GM21529 (cell line): Measurements from ENCODE around the gene CFAP77.

Experiments
- ATAC-seq: cut with Tn5 transposase; IDR thresholded peaks from one replicate; pipeline ENCODE4 v1.9.1; 2021; ENCODE audit not compliant: unreplicated experiment

Gene CFAP77

DNA sequence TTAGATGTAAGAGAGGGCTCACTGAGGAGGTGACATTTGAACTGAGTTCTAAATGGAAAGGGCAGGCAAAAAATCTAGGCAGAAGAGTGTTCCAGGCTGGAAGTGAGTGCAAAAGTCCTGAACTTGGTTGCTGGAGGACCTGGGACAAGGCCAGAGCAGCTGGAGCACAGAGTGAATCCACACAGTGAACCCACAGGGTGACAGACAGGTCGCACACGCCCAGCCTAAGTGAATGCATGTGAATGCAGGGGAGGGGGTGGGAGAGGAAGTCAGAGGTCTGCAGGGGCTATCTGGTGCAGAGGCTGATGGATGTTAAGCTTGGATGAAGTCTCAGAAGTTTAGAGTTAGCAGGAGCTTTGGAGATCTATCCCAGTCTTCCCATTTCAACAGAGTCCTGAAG is 2.8 kb upstream of the CFAP77 start:
- ATAC-seq = no peak

GRCh38 chr9:132408521-132408920 is 1.5 kb upstream of the CFAP77 start:
- no peak for ATAC-seq

- ATAC-seq = no peak
These were observed 631 bp downstream of the CFAP77 start for GRCh38 chr9:132410642-132411041.

- no peak for ATAC-seq
These were observed 1.1 kb downstream of the CFAP77 start for GRCh38 chr9:132411091-132411508.

- ATAC-seq = no peak
These were observed 2.1 kb downstream of the CFAP77 start for GRCh38 chr9:132412089-132412488.

DNA sequence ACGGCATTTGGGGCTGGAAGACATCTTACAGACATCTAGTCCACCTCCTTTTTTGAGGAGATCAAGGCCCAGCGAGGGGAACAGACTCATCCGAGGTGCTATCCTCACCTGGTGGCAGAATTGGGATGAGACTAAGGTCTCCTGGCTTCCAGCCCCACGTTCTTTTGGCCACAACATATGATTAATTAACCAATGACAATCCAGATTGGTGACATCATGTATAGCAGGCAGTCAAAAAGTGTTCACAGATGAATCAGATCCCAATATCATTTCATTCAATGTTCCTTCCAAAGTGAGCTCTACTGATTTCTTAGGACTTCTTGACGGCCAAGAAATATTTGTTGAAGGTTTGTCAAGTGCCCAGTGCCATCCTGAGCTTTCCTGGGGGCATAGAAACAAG is 3.9 kb downstream of the CFAP77 start:
- no peak for ATAC-seq

GRCh38 chr9:132414731-132415130 is 4.7 kb downstream of the CFAP77 start:
- no peak for ATAC-seq

GRCh38 chr9:132415181-132415580 is 5.2 kb downstream of the CFAP77 start:
- no peak for ATAC-seq

DNA sequence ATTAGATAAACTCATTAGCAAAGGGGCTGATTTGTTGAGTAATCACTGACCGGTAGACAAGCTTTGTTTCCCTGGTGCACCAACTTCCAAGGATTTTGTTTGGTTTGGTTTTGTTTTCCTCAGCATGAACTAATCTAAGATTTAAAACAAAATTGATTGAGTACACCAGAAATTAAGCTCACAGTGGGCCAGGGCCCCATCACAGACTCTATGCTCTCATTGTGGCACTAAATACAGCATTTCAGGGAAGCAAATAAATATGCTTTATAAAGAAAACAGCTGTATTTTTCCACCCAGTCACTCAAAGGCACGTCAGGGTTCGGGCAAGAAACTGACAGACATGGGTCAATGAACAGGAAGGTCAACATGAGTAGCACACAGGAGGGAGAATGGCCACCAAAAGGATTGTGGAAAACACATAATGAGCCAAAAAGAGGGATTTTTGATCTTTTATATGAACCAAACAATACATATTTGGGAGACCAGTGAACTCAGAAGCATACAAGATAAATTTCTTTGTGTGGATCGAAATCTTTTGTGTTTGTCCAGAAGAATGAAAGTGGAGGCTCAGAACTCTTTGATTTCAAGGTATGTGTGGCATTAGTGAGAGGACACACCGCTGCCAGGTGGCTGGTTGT is 8.8 kb downstream of the CFAP77 start:
- ATAC-seq = no peak

- ATAC-seq = no peak
These were observed 12.6 kb downstream of the CFAP77 start for GRCh38 chr9:132422574-132422973.

DNA sequence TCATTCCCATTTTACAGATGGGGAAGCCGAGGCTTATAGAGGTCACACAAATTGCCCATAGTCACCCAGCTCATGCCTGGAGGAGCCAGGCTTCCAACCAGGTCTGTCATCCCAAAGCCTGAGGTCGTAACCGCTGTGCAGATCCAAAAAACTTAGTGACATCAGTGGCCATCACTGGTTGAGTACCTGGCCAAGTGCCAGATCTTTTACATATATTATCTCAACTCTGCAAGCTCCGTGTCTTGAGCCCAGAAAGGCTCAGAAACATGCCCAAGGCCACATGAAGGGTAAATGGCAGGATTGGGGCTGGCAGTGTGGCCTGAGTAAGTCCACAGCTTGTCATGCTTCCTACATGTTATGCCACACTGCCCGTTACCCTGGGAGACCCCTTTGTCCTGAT is 13.5 kb downstream of the CFAP77 start:
- ATAC-seq = no peak

GRCh38 chr9:132424857-132425674 is 15.1 kb downstream of the CFAP77 start:
- no peak for ATAC-seq

GRCh38 chr9:132425675-132426062 is 15.7 kb downstream of the CFAP77 start:
- ATAC-seq = no peak

GRCh38 chr9:132426639-132427414 is 16.8 kb downstream of the CFAP77 start:
- ATAC-seq = no peak

DNA sequence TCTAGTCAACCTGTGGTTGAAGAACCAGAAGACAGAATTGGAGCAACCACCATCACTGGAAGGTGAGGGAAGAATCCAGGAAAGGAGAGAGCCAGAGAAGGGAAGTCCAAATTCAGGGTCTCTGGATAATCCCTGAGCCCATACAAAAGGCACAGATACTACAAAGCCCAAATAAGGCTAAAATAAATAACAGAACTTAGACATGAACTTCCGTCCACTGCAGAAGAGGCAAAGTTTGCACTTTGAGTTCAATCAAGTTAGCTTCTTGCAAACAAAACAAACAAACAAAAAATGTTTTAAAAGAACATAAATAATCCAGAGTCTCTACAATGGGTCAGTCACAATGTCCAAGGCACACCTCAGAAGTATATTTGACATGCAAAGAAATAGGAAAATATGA is 21.0 kb downstream of the CFAP77 start:
- no peak for ATAC-seq

- no peak for ATAC-seq
These were observed 24.9 kb downstream of the CFAP77 start for GRCh38 chr9:132434881-132435280.

- no peak for ATAC-seq
These were observed 29.1 kb downstream of the CFAP77 start for GRCh38 chr9:132439153-132439552.

- ATAC-seq = no peak
These were observed 30.7 kb downstream of the CFAP77 start for GRCh38 chr9:132440735-132441134.

DNA sequence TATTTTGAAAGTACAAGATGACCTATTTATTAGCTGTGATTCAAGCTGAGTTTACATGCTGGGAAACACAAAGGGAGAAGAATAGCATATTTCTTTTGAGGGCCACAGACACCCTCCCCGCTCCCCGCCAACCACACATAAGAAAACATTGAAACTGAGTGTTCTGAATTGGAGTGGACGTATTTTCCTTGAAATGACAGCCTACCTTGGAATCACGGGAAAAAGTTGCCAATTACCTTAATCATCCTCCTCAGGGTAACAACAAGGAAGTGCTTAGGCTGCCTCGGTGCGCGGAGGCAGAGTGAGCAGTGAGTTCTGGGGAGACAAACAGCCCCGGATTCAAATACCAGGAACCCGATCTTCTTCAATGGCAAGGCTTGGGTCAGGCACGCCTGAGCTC is 31.4 kb downstream of the CFAP77 start:
- ATAC-seq = no peak

DNA sequence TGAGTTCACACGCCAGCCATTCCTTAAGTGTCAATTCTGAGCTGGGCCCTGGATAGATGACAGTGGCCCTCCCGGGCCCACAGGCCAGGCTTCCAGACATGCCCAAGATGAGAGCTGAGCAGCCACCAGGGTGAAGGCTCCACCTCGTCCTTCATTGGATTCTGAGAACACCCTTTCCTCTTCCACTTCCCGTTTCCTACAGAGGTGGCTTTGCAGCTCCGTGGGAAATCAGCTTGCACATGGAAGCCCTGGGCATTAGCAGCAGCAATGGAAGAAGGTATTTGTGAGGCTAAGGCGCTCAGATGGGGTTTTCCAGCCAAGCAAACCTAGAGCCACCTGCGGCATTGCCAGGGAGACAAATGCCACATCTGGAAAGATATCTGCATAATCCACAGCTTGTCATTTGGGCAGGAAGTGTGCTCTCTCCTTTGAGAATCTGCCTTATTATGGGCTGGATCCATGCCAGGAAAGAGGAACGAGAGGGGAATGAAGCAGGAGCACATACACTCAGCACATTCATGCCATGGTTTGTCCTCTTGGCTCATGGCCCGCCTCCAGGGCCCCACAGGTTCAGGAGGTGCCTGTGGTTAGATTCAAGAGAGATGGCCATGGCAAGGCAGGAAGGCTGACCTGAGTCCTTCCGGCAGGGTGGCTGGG is 34.1 kb downstream of the CFAP77 start:
- ATAC-seq = no peak

DNA sequence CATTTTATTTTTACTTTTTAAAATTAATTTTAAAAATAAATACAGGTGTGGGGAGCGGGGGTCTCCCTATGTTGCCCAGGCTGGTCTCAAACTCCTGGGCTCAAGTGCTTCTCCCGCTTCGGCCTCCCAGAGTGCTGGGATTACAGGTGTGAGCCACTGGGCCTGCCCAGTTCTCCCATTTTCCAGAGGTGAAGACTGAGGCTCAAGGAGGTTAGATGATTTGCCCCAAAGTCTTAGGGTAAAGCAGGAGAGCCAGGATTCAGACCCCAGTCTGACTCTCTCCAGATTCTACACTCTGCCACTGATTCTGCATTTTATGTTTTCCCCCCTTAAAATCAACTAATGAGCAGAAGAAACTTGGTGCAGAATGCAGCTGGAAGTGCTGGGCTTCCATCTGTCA is 36.9 kb downstream of the CFAP77 start:
- no peak for ATAC-seq
